Stimulated activated CD8-positive, alpha-beta memory T cell treated with anti-CD3 and anti-CD28 coated beads, Interleukin-12 subunit alpha, Interleukin-12 subunit beta, amount 100 ng/mL, for 24 hours (primary cell): Measurements from ENCODE around the gene SBSN.
"Not testable (repeated sequence)": the region's sequence is repeated elsewhere in the genome, so short reads cannot be mapped to it uniquely, and the experiment has no call there.

Source experiments
- DNase-seq: peaks from one replicate; pipeline ENCODE4 v3.0.0-alpha.2; 2020; ENCODE audit errors: extremely low read depth

SBSN gene

GRCh38 chr19:35476149-35476548, 52.0 kb downstream of the SBSN start:
- DNase-seq, result no peak

- DNase-seq, result not testable (repeated sequence)
Measured at GRCh38 chr19:35474594-35474993, 53.5 kb downstream of the SBSN start.

GRCh38 chr19:35474104-35474503, 54.0 kb downstream of the SBSN start:
- DNase-seq, result no peak
